ENCODE results near the gene KRTAP17-1. TPM values are rescaled to one million over a fixed set of nuclear protein-coding genes. Genes with fewer than 3 reads are reported as not detected.

The KRTAP17-1 gene
- polyA plus RNA-seq, 10 donors: not detected

Other genes with a start within 250 kb of the KRTAP17-1 start
- not detected for gene KRTAP2-4, start 249.8 kb downstream of the KRTAP17-1 start, polyA plus RNA-seq (ENCODE audit: insufficient read length in 10 of 10)
- not detected for gene KRTAP4-7, start 231.6 kb downstream of the KRTAP17-1 start, polyA plus RNA-seq (ENCODE audit: insufficient read length in 10 of 10)
- not detected for gene KRTAP4-8, start 217.6 kb downstream of the KRTAP17-1 start, polyA plus RNA-seq (ENCODE audit: insufficient read length in 10 of 10)
- not detected for gene KRTAP4-16, start 213.5 kb downstream of the KRTAP17-1 start, polyA plus RNA-seq (ENCODE audit: insufficient read length in 10 of 10)
- not detected for gene KRTAP4-9, start 210.3 kb downstream of the KRTAP17-1 start, polyA plus RNA-seq (ENCODE audit: insufficient read length in 10 of 10)
- not detected for gene KRTAP4-11, start 197.3 kb downstream of the KRTAP17-1 start, polyA plus RNA-seq (ENCODE audit: insufficient read length in 10 of 10)
- not detected for gene KRTAP4-12, start 191.5 kb downstream of the KRTAP17-1 start, polyA plus RNA-seq (ENCODE audit: insufficient read length in 10 of 10)
- gene KRTAP4-6, start 175.2 kb downstream of the KRTAP17-1 start, polyA plus RNA-seq (ENCODE audit: insufficient read length in 10 of 10): not detected
- gene KRTAP4-5, start 165.9 kb downstream of the KRTAP17-1 start, polyA plus RNA-seq (ENCODE audit: insufficient read length in 10 of 10): not detected
- not detected for gene KRTAP4-4, start 155.0 kb downstream of the KRTAP17-1 start, polyA plus RNA-seq (ENCODE audit: insufficient read length in 10 of 10)
- not detected for gene KRTAP4-3, start 147.5 kb downstream of the KRTAP17-1 start, polyA plus RNA-seq (ENCODE audit: insufficient read length in 10 of 10)
- not detected for gene KRTAP4-2, start 137.5 kb downstream of the KRTAP17-1 start, polyA plus RNA-seq (ENCODE audit: insufficient read length in 10 of 10)
- gene KRTAP4-1, start 130.8 kb downstream of the KRTAP17-1 start, polyA plus RNA-seq (ENCODE audit: insufficient read length in 10 of 10): not detected
- not detected for gene KRTAP9-1, start 125.8 kb downstream of the KRTAP17-1 start, polyA plus RNA-seq (ENCODE audit: insufficient read length in 10 of 10)
- not detected for gene KRTAP9-2, start 89.1 kb downstream of the KRTAP17-1 start, polyA plus RNA-seq (ENCODE audit: insufficient read length in 10 of 10)
- gene KRTAP9-3, start 83.3 kb downstream of the KRTAP17-1 start, polyA plus RNA-seq (ENCODE audit: insufficient read length in 10 of 10): not detected
- not detected for gene KRTAP9-8, start 77.7 kb downstream of the KRTAP17-1 start, polyA plus RNA-seq (ENCODE audit: insufficient read length in 10 of 10)
- gene KRTAP9-4, start 66.0 kb downstream of the KRTAP17-1 start, polyA plus RNA-seq (ENCODE audit: insufficient read length in 10 of 10): not detected
- not detected for gene KRTAP9-9, start 60.3 kb downstream of the KRTAP17-1 start, polyA plus RNA-seq (ENCODE audit: insufficient read length in 10 of 10)
- gene KRTAP9-6, start 50.3 kb downstream of the KRTAP17-1 start, polyA plus RNA-seq (ENCODE audit: insufficient read length in 10 of 10): under 1 TPM in 5 of 10 donors, not detected in 5; 0.15 to 0.30 (median 0.27) TPM
- gene KRTAP9-7, start 40.0 kb downstream of the KRTAP17-1 start, polyA plus RNA-seq (ENCODE audit: insufficient read length in 10 of 10): not detected
- gene KRTAP29-1, start 12.9 kb downstream of the KRTAP17-1 start, polyA plus RNA-seq (ENCODE audit: insufficient read length in 10 of 10): not detected
- gene KRTAP16-1, start 6.4 kb downstream of the KRTAP17-1 start, polyA plus RNA-seq (ENCODE audit: insufficient read length in 10 of 10): not detected
- not detected for gene KRT33A, start 35.1 kb upstream of the KRTAP17-1 start, polyA plus RNA-seq (ENCODE audit: insufficient read length in 10 of 10)
- gene KRT33B, start 54.1 kb upstream of the KRTAP17-1 start, polyA plus RNA-seq (ENCODE audit: insufficient read length in 10 of 10): under 1 TPM in 6 of 10 donors, not detected in 4; 0.09 to 0.26 (median 0.18) TPM
- gene KRT34, start 66.6 kb upstream of the KRTAP17-1 start, polyA plus RNA-seq (ENCODE audit: insufficient read length in 10 of 10): under 1 TPM in 1 of 10 donors, not detected in 9; 0.12 TPM
- 1 to 10 TPM; 3.3 to 6.5 (median 4.7) TPM for gene KRT31, start 81.9 kb upstream of the KRTAP17-1 start, polyA plus RNA-seq (ENCODE audit: insufficient read length in 10 of 10)
- not detected for gene KRT37, start 108.9 kb upstream of the KRTAP17-1 start, polyA plus RNA-seq (ENCODE audit: insufficient read length in 10 of 10)
- gene KRT38, start 125.3 kb upstream of the KRTAP17-1 start, polyA plus RNA-seq (ENCODE audit: insufficient read length in 10 of 10): not detected
- under 1 TPM in 1 of 10 donors, not detected in 9; 0.11 TPM for gene KRT32, start 151.7 kb upstream of the KRTAP17-1 start, polyA plus RNA-seq (ENCODE audit: insufficient read length in 10 of 10)
- not detected for gene KRT35, start 165.4 kb upstream of the KRTAP17-1 start, polyA plus RNA-seq (ENCODE audit: insufficient read length in 10 of 10)
- not detected for gene KRT36, start 174.2 kb upstream of the KRTAP17-1 start, polyA plus RNA-seq (ENCODE audit: insufficient read length in 10 of 10)
- gene KRT13, start 189.9 kb upstream of the KRTAP17-1 start, polyA plus RNA-seq (ENCODE audit: insufficient read length in 10 of 10): 100 to 1,000 TPM in 1 of 10 donors, 10 to 100 TPM in 1, under 1 TPM in 4, not detected in 4; 0.31 to 228 (median 0.67) TPM
- 100 to 1,000 TPM in 1 of 10 donors, 10 to 100 TPM in 1, under 1 TPM in 3, not detected in 5; 0.10 to 122 (median 0.89) TPM for gene KRT15, start 203.2 kb upstream of the KRTAP17-1 start, polyA plus RNA-seq (ENCODE audit: insufficient read length in 10 of 10)
- 10 to 100 TPM in 2 of 10 donors, 1 to 10 TPM in 2, under 1 TPM in 5, not detected in 1; 0.50 to 68.0 (median 0.83) TPM for gene KRT19, start 212.6 kb upstream of the KRTAP17-1 start, polyA plus RNA-seq (ENCODE audit: insufficient read length in 10 of 10)